SIG-M5 treated with dmso at 0.1 percent for 504 hours (cell line): ENCODE results near the gene PABPC4L.
"Not testable (repeated sequence)": the region's sequence is repeated elsewhere in the genome, so short reads cannot be mapped to it uniquely, and the experiment has no call there.

Source experiments
- DNase-seq: peaks from one replicate; lab custom pipeline; 2025; ENCODE audit not compliant: unreplicated experiment; lab: John Stamatoyannopoulos, UW

PABPC4L gene

GRCh38 chr4:134201216-134202161, at the start of gene PABPC4L:
TSS of gene PABPC4L (minus strand) at chr4:134201789. CDS start at chr4:134201019, 770 bp downstream.
- DNase-seq, result no peak

- DNase-seq, result no peak
Observed at GRCh38 chr4:134251322-134251721, 49.7 kb upstream of the PABPC4L start.

DNA sequence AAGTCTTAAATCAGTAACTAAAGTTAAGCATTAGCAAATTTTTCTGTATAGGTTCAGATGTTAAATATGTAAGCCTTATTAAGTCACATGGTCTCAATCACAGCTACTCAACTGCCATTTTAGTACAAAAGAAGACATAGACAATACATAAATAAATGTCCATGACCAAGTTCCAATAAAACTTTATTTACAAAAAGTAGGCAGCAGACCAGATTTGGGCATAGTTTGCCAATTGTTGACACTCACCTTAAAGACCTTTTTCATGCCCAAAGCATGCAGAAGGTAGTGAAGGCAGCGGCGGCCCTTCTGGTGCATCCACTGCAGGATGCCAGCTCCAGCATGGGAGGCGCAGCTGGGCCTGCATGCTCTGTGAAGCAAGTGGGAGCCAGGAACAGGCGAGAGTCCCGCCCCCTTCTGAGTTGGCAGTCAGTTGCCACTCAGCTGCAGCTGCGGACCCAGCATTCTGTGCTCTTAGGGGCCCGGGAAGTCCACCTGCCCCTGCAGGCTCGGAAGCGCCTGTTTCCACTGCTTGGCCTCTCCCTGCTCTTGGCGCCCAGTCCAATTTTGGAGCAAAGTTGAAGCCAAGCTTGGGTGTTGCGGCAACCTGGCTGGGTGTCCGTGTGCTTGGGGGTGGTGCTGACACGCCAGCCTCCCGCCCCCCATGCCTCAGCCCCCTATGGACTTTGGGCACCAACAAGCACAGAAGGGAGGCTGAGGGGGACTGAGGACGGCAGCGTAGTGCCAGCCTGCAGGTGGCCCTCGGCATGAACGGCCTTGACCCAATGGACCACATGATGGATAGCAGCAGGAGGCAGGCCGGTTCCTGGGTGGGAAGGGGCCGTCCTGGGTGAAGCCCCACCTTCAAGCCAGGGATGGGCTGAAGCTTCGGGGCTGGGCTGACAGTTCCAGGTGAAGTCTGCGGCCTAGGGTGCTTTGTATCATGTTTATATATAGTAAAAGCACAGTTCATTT, 42.4 kb upstream of the PABPC4L start:
- DNase-seq, result no peak

DNA sequence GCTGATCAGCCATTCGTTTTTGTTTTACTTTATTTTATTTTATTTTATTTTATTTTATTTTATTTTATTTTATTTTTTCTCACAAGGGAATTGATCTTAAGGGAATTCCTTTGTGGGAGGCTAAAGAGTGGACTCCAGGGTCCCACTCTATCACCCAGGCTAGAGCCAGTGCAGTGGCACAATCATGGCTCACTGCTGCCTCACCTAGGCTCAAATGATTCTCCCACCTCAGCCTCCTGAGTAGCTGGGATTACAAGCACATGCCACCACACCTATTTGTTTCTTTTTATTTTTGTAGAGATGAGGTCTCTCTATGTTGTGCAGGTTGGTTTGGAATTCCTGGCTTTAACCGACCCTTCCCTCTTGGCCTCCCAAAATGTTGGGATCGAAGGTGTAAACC, 17.5 kb upstream of the PABPC4L start:
- DNase-seq, result no peak

GRCh38 chr4:134216411-134216810, 14.8 kb upstream of the PABPC4L start:
- no peak for DNase-seq

DNA sequence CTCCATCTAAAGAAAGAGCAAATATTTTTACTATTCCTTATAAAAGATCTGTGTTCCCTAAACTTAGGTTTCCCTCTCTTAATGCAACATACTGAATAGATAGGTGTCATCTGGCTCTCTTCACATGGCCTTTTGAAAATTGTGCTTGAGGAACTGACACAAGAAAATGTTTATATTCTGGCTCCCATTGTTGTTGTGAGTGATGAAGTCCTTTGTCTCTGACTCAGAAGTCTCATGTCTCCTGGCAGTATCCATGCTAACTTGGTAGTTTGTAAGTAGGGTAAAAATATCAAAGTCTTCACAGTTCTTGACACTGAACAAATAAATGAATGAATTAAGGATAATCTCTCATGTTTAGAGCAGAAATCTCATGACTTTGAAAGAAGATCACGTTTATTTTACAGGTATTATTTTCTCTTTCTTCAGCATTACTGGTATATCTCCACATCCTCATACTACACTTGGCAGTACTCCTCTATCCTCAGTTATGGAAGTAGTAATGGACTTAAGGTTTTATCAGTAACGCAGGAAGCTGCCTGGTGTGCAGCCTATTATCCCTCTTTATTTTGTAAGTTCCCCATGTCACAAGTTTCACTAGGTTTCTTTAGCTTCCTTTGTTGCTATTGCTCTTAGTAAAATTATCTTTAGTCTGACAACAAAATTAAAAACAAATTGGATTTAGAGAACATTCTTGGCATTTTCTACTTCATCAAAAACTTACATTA, 14.2 kb upstream of the PABPC4L start:
- no peak for DNase-seq

GRCh38 chr4:134207955-134208354, 6.4 kb upstream of the PABPC4L start:
- DNase-seq, result not testable (repeated sequence)

- no peak for DNase-seq
Observed at GRCh38 chr4:134202166-134202956, 772 bp upstream of the PABPC4L start.

DNA sequence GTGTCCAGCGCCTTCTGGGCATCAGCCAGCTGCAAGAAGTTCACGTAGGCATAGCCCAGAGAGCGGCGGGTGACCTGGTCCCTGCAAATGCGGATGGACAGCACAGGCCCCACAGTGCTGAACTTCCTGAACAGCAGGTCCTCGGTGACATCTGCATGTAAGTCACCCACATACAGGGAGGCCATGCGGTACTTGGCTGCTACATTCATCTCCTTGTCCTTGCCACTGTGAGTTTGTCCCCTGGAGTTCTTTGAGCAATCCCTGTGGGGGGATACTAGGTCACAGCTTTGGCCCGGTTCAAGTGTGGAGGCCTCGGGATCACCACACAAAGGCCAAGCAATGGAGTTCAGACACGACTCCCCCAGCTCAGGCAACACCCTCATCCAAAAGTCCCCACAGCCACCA, 776 bp downstream of the PABPC4L start:
- DNase-seq, result no peak

DNA sequence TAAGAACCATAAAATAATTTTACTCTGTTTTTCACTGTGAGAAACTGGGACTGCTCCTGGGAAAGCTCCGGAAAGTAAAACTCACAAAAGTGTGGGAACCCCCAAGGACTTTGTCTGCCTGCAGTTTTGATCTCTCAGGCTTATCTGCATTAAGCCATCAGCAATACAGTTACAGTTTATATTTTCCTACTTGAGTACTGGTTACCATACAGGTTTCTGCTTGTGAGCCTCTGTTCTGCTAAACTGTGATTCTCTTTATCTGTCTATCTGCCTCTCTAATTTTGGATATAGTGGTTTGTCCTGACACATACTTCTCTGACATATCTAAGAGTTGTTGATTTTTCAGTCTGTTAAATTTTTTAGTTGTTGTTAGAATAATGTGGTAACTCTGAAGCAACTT, 11.6 kb downstream of the PABPC4L start:
- no peak for DNase-seq

DNA sequence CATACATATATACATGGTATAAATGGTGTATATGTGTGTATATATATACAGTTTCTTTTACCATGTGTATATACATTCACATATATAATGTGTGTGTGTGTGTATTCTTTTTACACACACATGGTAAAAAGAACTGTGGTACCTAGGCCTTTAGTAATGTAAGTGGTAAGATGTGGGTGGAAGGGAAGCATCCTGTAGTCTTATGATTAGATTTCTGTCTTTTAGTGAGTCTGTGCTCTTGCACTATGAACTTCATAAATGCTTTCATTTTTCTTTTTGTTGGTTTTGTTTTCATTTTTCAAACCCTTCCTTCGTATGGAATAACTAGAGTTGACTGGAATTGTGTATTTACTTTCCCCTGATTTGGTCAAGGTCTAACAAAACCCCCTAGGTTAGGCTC, 12.1 kb downstream of the PABPC4L start:
- DNase-seq, result no peak

GRCh38 chr4:134178706-134179105, 22.9 kb downstream of the PABPC4L start:
- DNase-seq, result no peak

DNA sequence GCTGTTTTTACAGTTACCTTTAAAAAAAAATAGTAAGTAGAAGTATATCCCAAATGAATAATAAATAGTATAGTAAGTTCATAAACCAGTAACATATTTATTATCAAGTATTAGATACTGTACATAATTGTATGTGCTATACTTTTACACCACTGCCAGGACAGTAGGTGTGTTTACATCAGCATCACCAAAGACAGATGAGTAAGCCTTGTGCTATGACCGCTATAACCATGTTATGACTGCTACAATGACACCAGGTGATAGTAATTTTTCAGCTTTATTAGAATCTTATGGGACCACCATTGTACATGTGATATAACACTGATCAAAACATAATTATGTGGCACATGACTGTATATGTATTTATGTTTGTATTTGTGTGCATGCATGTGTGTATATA, 27.3 kb downstream of the PABPC4L start:
- no peak for DNase-seq

- DNase-seq, result no peak
Observed at GRCh38 chr4:134160211-134160610, 41.4 kb downstream of the PABPC4L start.

- no peak for DNase-seq
Observed at GRCh38 chr4:134154097-134154496, 47.5 kb downstream of the PABPC4L start.

- no peak for DNase-seq
Observed at GRCh38 chr4:134147941-134148340, 53.6 kb downstream of the PABPC4L start.
